PC-9 (cell line): Measurements from ENCODE around the gene SLC30A10. TPM values are rescaled to one million over a fixed set of nuclear protein-coding genes. Genes with fewer than 3 reads are reported as not detected.

ENCODE experiments used
- Bru-seq: library from RNA; stranded (reverse); fragments of 400-500 nt; gene quantifications from one replicate; lab custom pipeline; 2021; lab: Mats Ljungman, UMichigan
- BruChase-seq, 2 experiments: library from RNA; stranded (reverse); fragments of 400-500 nt; gene quantifications; one replicate each; lab custom pipeline; 2021; lab: Mats Ljungman, UMichigan
- BruUV-seq: library from RNA; stranded (reverse); fragments of 400-500 nt; replicated peaks from 2 replicates; lab custom pipeline; 2021; lab: Mats Ljungman, UMichigan
- CTCF ChIA-PET: fragments of 300-600 bp; sonication (Branson Sonifier 250); formaldehyde crosslinking; loops from one replicate; lab custom pipeline; 2022; ENCODE audit warnings: antibody characterized with exemption; lab: Charles Lee
- POLR2A ChIA-PET: fragments of 300-600 bp; sonication (Branson Sonifier 250); formaldehyde crosslinking; loops from one replicate; lab custom pipeline; 2022; ENCODE audit warnings: antibody characterized with exemption; ENCODE audit not compliant: unreplicated experiment; lab: Charles Lee
- DNase-seq, 2 experiments: peaks; one replicate each; pipeline versions ENCODE4 v3.0.0 to v3.0.0-alpha.2; 2015 to 2022; ENCODE audit warnings: mixed read lengths in 1 of 2
- H2AFZ ChIP-seq: fragments of 200-600 bp; sonication (generic); 2 replicates; pipeline ENCODE4 v1.8.1; 2017; ENCODE audit warnings: antibody characterized with exemption
- H3F3A ChIP-seq: fragments of 200-600 bp; sonication (generic); 2 replicates; pipeline ENCODE4 v1.8.1; 2017; ENCODE audit warnings: antibody characterized with exemption, mild to moderate bottlenecking, low read depth; ENCODE audit not compliant: insufficient read depth
- H3K27ac ChIP-seq: fragments of 200-600 bp; sonication (generic); 2 replicates; pipeline ENCODE4 v1.6.1; 2016; ENCODE audit warnings: mixed run types
- H3K27me3 ChIP-seq: fragments of 200-600 bp; sonication (generic); 2 replicates; pipeline ENCODE4 v1.6.1; 2016; ENCODE audit warnings: low read depth, mixed run types; ENCODE audit not compliant: insufficient read depth
- H3K36me3 ChIP-seq: fragments of 200-600 bp; sonication (generic); 2 replicates; pipeline ENCODE4 v1.6.1; 2016; ENCODE audit warnings: low read depth, mixed run types
- H3K4me1 ChIP-seq: fragments of 200-600 bp; sonication (generic); replicated peaks from 2 replicates; pipeline ENCODE4 v1.6.1; 2016; ENCODE audit warnings: mixed run types; ENCODE audit not compliant: insufficient read depth
- H3K4me2 ChIP-seq: fragments of 200-600 bp; sonication (generic); 2 replicates; pipeline ENCODE4 v1.6.1; 2017; ENCODE audit warnings: mixed run types
- H3K4me3 ChIP-seq: fragments of 200-600 bp; sonication (generic); 2 replicates; pipeline ENCODE4 v1.6.1; 2016; ENCODE audit warnings: mixed run types
- H3K79me2 ChIP-seq: fragments of 200-600 bp; sonication (generic); 2 replicates; pipeline ENCODE4 v1.6.1; 2017; ENCODE audit warnings: low read depth, mixed run types
- H3K9me2 ChIP-seq: fragments of 200-600 bp; sonication (generic); 2 replicates; pipeline ENCODE4 v1.8.1; 2017; ENCODE audit warnings: mild to moderate bottlenecking; ENCODE audit not compliant: insufficient read depth
- H3K9me3 ChIP-seq: fragments of 200-600 bp; sonication (generic); 2 replicates; pipeline ENCODE4 v1.8.1; 2016; ENCODE audit warnings: low read depth; ENCODE audit not compliant: insufficient read depth
- H4K20me1 ChIP-seq: fragments of 200-600 bp; sonication (generic); 2 replicates; pipeline ENCODE4 v1.8.1; 2017; ENCODE audit not compliant: insufficient read depth
- CTCF ChIP-seq: fragments of 200-600 bp; sonication (generic); conservative IDR thresholded peaks from 2 replicates; pipeline ENCODE4 v1.6.1; 2017; ENCODE audit warnings: mixed run types, antibody characterized with exemption, mild to moderate bottlenecking, moderate library complexity
- EZH2 ChIP-seq: fragments of 200-600 bp; sonication (generic); IDR thresholded peaks from 2 replicates; pipeline ENCODE4 v1.8.0; 2017; ENCODE audit warnings: antibody characterized with exemption, low read depth
- intact Hi-C: fragments of 100-400 bp; cut with micrococcal nuclease; formaldehyde crosslinking; loops from one replicate; pipeline ENCODE4 v1.10.0; 2022; ENCODE audit not compliant: unreplicated experiment
- long read RNA-seq: library from polyadenylated mRNA; stranded (forward); transcript quantifications from one replicate; pipeline ENCODE4 v2.0.0, GENCODE V29; 2022
- total RNA-seq: library from RNA; stranded (reverse); gene quantifications from 2 replicates; pipeline ENCODE4 v1.2.3, GENCODE V29; 2021

The SLC30A10 gene
- total RNA-seq, result not detected in 2 replicates
- Bru-seq, nascent RNA, result not detected
- percentile 9 among the genes with signal in this experiment for BruChase-seq, experiment 1, labeled RNA remaining after a 2-hour chase
- BruChase-seq, experiment 2, labeled RNA remaining after a 6-hour chase, result percentile 9 among the genes with signal in this experiment
- long read RNA-seq, partial matches to known transcripts, result 0 of 1 reads
- long read RNA-seq, other reads (novel, unspliced or antisense), result 1 of 1 reads

- intact Hi-C loops, result no loop called here
- ChIA-PET CTCF (no interaction called here), POLR2A (no interaction called here)
- no peaks in the 10 kb centered on the region for H3K27me3 ChIP-seq
- H3K27ac ChIP-seq, result no peak within 1 kb of the TSS
- no peaks in the 10 kb centered on the region for H4K20me1 ChIP-seq
- H3K4me1 ChIP-seq, result no peaks in the 10 kb centered on the region
- no peaks in the 10 kb centered on the region for H3K9me3 ChIP-seq
- H3K36me3 ChIP-seq, result no peaks in the 10 kb centered on the region
- no peak within 1 kb of the TSS for H3K4me3 ChIP-seq
- no TSS peak for BruUV-seq
- TF ChIP-seq CTCF, result no peak
- no peak for TF ChIP-seq EZH2
- no peaks in the 10 kb centered on the region for H3K79me2 ChIP-seq
- H3F3A ChIP-seq, result no peaks in the 10 kb centered on the region
- no peak within 1 kb of the TSS for H3K4me2 ChIP-seq
- no peaks in the 10 kb centered on the region for H3K9me2 ChIP-seq
- H2AFZ ChIP-seq, result no peak within 1 kb of the TSS
- no peak for DNase-seq
Measured at GRCh38 chr1:219927956-219928790, at the start of gene SLC30A10. TSS of gene SLC30A10 (minus strand) at chr1:219928557. CDS start at chr1:219928440, 117 bp downstream.

- Histone ChIP-seq H3K36me3 (peaks cover 49% of the 10 kb centered on the region; the same call in 1 of the 2 replicates), H4K20me1 (peaks cover 14% of the 10 kb centered on the region; the same call in 1 of the 2 replicates), H3K4me3 (no peak overlapping the region), H3K79me2 (no peaks in the 10 kb centered on the region), H3K9me2 (no peaks in the 10 kb centered on the region), H3K9me3 (no peaks in the 10 kb centered on the region), H2AFZ (no peak overlapping the region), H3K4me1 (no peaks in the 10 kb centered on the region), H3K27me3 (no peaks in the 10 kb centered on the region), H3K4me2 (no peak overlapping the region), H3K27ac (no peak overlapping the region), H3F3A (no peaks in the 10 kb centered on the region)
- no peak for DNase-seq
- intact Hi-C loops, result loop anchor here (5.0 to 10.0 kb wide), 2 partner anchors 136 to 1648 kb away; no protein-coding TSS in a partner anchor
- CTCF ChIA-PET, result no interaction called here
- no TSS peak for BruUV-seq
- POLR2A ChIA-PET, result no interaction called here
- no peak for TF ChIP-seq EZH2
- TF ChIP-seq CTCF, result no peak
Measured at GRCh38 chr1:219973213-219973612, 44.9 kb upstream of the SLC30A10 start.

GRCh38 chr1:219967361-219967760, 39.0 kb upstream of the SLC30A10 start:
- H3K4me2 ChIP-seq, result no peak overlapping the region
- no TSS peak for BruUV-seq
- TF ChIP-seq EZH2 (no peak), CTCF (no peak)
- 0 out of 2 replicates have a peak, but pooled peaks cover 13% of the 10 kb centered on the region for H3F3A ChIP-seq
- H3K9me3 ChIP-seq, result no peaks in the 10 kb centered on the region
- no peaks in the 10 kb centered on the region for H3K9me2 ChIP-seq
- H3K4me1 ChIP-seq, result no peaks in the 10 kb centered on the region
- H3K27me3 ChIP-seq, result no peaks in the 10 kb centered on the region
- no peaks in the 10 kb centered on the region for H3K79me2 ChIP-seq
- POLR2A ChIA-PET, result no interaction called here
- H3K27ac ChIP-seq, result no peak overlapping the region
- CTCF ChIA-PET, result no interaction called here
- intact Hi-C loops, result no loop called here
- peaks cover 30% of the 10 kb centered on the region; the same call in 1 of the 2 replicates for H3K36me3 ChIP-seq
- no peak overlapping the region for H3K4me3 ChIP-seq
- H2AFZ ChIP-seq, result no peak overlapping the region
- H4K20me1 ChIP-seq, result no peaks in the 10 kb centered on the region; the same call in 1 of the 2 replicates
- no peak for DNase-seq
